Large intestine (tissue), 3 donors: Measurements from ENCODE around the gene DCUN1D4. TPM values are rescaled to one million over a fixed set of nuclear protein-coding genes. Genes with fewer than 3 reads are reported as not detected.
A peak's percentile ranks its signal among the peaks of the same experiment; 100 is the strongest.

ENCODE experiments used
- DNase-seq, 2 donors: peaks; one replicate each; pipeline versions ENCODE4 v3.0.0 to v3.0.0-alpha.2; 2013
- H3K27ac ChIP-seq: one replicate; pipeline ENCODE4 v1.5.1; 2013; ENCODE audit warnings: low read length
- H3K27me3 ChIP-seq: 2 replicates; pipeline ENCODE4 v1.6.1; 2013; ENCODE audit warnings: low read length; ENCODE audit not compliant: control insufficient read depth, insufficient read depth
- H3K36me3 ChIP-seq: 2 replicates; pipeline ENCODE4 v1.6.1; 2013; ENCODE audit warnings: low read length; ENCODE audit not compliant: control insufficient read depth, insufficient read depth
- H3K4me1 ChIP-seq: one replicate; pipeline ENCODE4 v1.6.1; 2013; ENCODE audit warnings: low read length; ENCODE audit not compliant: control insufficient read depth, insufficient read depth
- H3K4me3 ChIP-seq: one replicate; pipeline ENCODE4 v1.5.1; 2013; ENCODE audit warnings: low read length
- H3K9me3 ChIP-seq: one replicate; pipeline ENCODE4 v1.6.1; 2013; ENCODE audit warnings: mild to moderate bottlenecking, low read depth, low read length, moderate library complexity; ENCODE audit not compliant: control insufficient read depth
- WGBS: methylation state at CpG from one replicate; pipeline ENCODE4 v1.1.5; 2013; ENCODE audit warnings: low lambda C conversion rate; ENCODE audit not compliant: insufficient coverage; 5-methylcytosine and 5-hydroxymethylcytosine counted together
- polyA plus RNA-seq: library from polyadenylated mRNA; unstranded; fragments of 120-200 nt; gene quantifications from one replicate; pipeline ENCODE4 v1.2.1, GENCODE V29; 2013

DCUN1D4 gene
- polyA plus RNA-seq, 1 donor: 44.1 TPM

DNA sequence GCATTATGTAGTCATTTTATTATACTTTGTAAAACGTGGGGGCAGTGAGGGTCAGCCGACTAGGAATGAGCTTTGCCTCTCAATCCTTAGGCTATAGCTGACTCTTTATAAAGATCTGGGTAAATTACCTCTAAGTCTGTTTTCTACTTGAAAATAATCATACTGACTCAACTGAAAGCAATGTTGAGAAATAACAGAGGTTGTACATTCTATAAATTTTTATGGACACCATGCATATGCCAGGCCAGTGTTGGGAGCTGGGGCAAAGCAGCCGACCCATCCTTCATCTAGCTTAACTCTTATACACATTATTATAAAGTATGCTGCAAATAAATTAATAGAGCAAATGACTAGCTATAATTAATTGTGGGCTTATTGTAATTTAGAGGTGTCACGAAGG, 2.2 kb upstream of the DCUN1D4 start:
- no peak overlapping the region for H3K4me3 ChIP-seq
- H3K4me1 ChIP-seq: no peaks in the 10 kb centered on the region
- WGBS: 100% methylated on average over 1 of the region's 4 CpGs
- DNase-seq: peak in 1 of 2 donors; percentile 40
- H3K9me3 ChIP-seq: no peaks in the 10 kb centered on the region
- H3K36me3 ChIP-seq: no peaks in the 10 kb centered on the region
- no peaks in the 10 kb centered on the region for H3K27me3 ChIP-seq
- H3K27ac ChIP-seq: peak overlapping the region; percentile 41

DNA sequence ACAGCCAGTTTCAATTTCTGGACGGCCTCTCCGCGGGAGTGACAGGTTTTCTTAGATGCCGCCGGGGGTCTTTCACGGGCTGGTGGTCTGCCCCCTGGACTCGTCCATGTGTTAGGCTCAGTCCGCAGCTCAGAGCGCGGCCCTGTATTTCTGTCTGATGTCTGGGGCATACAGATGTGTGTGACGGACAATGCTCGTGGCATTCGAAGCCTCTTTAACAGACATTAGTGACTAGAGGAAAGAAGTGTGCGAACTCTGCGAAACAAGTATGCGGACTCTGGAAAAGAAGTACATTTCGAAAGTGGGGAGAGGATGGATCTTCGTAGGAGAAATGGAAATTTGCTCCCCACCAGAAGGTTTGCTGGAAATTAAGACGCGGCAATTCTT, 793 bp upstream of the DCUN1D4 start:
- DNase-seq: no peak
- no peaks in the 10 kb centered on the region for H3K36me3 ChIP-seq
- H3K9me3 ChIP-seq: no peaks in the 10 kb centered on the region
- peak overlapping the region; percentile 85 for H3K27ac ChIP-seq
- peak overlapping the region; percentile 78 for H3K4me3 ChIP-seq
- H3K27me3 ChIP-seq: no peaks in the 10 kb centered on the region
- no peaks in the 10 kb centered on the region for H3K4me1 ChIP-seq
- 0% methylated on average over 1 of the region's 20 CpGs for WGBS

DNA sequence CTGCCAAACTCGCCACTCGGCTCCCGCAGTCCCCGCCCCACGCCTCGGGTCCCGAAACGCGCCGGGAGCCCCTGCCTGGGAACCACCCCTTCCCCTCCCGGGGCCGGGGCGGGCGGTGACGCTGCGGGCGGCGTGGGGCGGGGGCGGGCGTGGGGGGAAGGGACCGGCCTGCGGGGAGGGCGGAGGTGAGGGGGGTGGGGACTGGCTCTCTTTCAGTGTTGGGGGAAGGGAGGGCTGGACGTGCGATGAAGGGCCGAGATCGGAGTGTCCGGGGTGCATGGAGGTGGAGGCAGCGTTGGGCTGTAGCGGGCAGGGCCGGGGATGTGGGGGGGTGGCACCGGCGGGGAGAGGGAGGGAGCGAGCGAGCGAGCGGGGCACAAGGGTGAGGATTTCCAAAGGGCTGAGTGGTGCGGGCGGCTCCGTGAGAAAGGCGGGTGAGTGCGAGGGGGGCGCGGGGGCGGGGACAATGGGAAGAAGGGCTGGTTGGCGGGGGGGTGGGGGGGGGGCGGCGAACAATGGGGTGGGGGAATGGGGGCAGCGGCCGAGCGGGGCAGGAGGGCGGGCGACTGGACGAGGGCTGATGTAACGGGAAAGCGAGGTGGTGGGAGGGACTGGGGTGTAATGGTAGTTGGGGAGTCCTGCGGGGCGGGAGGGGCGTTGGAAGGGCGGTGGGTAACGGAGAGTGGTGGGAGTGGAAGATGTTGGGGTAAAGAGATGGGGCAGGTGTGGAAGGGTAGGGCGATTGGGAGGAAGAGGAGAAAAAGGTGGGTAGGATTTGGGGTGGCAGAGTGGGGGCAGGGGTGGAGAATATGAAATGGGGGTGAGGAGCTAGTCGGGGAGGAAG, 578 bp downstream of the DCUN1D4 start:
- Histone ChIP-seq H3K4me3 (peak overlapping the region; percentile 78), H3K4me1 (no peaks in the 10 kb centered on the region), H3K27ac (peak overlapping the region; percentile 93), H3K9me3 (no peaks in the 10 kb centered on the region), H3K27me3 (no peaks in the 10 kb centered on the region), H3K36me3 (no peaks in the 10 kb centered on the region)
- DNase-seq: peak in 1 of 2 donors; percentile 58
- WGBS: 0% methylated on average over 6 of the region's 64 CpGs

DNA sequence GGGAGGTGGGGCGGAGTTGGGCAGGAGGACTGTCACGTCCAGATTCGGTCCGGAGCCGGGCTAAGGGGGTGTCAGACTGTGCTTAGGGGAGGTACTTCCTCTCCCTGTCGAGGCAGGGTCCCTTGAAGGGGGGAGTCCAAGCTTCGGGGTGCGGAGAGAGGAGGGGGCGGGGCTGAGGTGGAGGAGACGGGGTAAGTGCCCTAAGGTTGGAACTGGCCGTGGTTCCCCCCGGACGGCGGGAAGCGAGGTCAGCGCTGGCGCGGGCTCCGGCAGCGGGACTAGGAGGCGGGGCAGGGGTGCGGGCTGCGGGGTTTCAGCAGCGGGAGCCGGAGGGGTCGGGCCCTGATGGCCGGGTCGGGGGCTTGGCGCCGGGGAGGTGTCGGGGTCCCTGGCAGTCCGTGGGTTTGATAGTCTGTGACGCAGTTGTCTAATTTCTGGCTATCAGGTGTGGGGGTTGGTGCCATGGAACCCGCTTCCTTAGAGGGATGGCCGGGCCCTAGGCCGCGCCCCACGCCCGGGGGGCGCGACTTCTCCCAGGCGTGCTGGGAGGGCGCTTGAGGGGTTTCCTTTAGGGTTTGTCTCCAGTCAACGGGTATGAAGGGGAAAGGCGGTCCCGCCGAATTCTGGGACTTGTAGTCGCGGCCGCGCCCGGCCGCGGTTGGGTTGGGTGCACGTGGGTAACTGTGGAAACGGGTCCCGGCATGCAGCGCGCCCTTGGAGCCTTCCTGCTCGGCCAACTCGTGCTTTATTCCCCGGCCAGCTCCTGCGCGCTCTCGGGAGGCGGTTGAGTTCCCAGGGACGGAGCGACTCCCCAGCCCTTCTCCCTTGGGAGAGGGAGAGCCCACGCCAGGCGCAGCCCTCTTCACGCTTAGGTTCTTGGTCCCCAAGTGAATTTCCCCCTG, 1.5 kb downstream of the DCUN1D4 start:
- Histone ChIP-seq H3K27me3 (no peaks in the 10 kb centered on the region), H3K27ac (peak overlapping the region; percentile 81), H3K4me1 (no peaks in the 10 kb centered on the region), H3K9me3 (no peaks in the 10 kb centered on the region), H3K36me3 (no peaks in the 10 kb centered on the region), H3K4me3 (peak overlapping the region; percentile 78)
- peak; percentile 88 to 93 for DNase-seq
- no CpG with 5 or more reads among the region's 71 CpGs for WGBS

DNA sequence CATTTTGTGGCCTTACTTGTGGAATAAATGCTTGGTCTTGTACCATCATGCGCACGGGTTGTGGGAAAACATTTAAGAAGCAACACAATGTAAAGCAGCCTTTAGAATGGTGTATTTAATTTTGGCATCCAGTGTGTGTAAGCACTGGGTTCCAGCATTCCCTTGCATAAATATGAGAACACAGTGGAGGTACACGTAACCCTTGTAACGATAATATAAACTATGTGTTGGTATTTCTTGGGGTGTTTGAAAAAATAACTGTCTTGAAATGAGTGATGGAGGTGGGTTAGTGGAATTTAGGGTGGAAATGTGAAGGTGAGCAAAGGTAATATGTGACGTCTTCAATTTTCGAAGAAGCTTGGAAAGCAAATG, 2.1 kb downstream of the DCUN1D4 start:
- no peaks in the 10 kb centered on the region for H3K4me1 ChIP-seq
- peak overlapping the region; percentile 78 for H3K4me3 ChIP-seq
- no peaks in the 10 kb centered on the region for H3K9me3 ChIP-seq
- peak overlapping the region; percentile 75 for H3K27ac ChIP-seq
- 11% methylated on average over 2 of the region's 6 CpGs for WGBS
- no peak for DNase-seq
- H3K27me3 ChIP-seq: no peaks in the 10 kb centered on the region
- no peaks in the 10 kb centered on the region for H3K36me3 ChIP-seq

DNA sequence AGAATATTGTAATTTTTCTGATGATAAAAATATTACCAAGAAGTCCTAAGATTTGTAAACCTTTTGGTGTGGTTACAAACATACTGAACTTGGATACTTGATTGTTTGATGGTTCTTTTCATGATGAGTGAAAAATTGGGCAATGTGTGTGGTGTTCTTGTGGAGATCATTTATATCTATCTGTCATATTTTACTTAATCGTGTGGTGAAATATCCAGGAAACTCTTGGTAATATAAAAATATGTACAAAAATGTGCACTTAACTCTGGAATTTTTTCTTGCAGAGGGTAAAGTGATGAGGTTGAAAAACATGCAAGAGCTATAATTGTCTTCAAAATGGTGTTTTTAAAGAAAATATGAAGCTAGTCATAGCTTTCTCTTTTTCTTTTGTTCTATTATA, 2.8 kb downstream of the DCUN1D4 start:
- Histone ChIP-seq H3K4me3 (no peak overlapping the region), H3K27ac (no peak overlapping the region), H3K4me1 (no peaks in the 10 kb centered on the region), H3K27me3 (no peaks in the 10 kb centered on the region), H3K9me3 (no peaks in the 10 kb centered on the region), H3K36me3 (no peaks in the 10 kb centered on the region)
- no peak for DNase-seq
- WGBS: 80% methylated on average over 1 of the region's 1 CpG

DNA sequence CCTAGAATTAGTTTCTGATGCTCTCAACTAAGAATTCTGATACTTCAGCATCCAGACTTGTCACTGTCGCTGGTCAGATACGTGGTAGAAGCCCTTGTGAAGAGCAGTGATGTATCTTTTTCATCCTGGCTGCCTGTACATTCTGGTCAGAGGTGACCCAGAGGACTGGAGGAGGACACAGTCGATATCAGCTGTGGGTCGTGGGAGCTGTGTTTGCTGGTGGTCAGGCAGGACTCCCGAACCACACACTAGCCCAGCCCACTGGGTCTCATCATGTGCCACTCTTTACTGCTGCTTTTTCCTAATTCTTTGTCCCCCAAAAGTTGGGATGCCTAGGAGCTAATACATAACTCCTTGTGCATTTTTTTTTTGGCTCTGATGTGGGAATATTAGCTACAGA, 6.5 kb downstream of the DCUN1D4 start:
- no peak overlapping the region for H3K4me3 ChIP-seq
- no peaks in the 10 kb centered on the region for H3K36me3 ChIP-seq
- no peak for DNase-seq
- no peaks in the 10 kb centered on the region for H3K27me3 ChIP-seq
- peaks cover 23% of the 10 kb centered on the region for H3K4me1 ChIP-seq
- no peaks in the 10 kb centered on the region for H3K9me3 ChIP-seq
- no peak overlapping the region for H3K27ac ChIP-seq
- 60% methylated on average over 1 of the region's 5 CpGs for WGBS

DNA sequence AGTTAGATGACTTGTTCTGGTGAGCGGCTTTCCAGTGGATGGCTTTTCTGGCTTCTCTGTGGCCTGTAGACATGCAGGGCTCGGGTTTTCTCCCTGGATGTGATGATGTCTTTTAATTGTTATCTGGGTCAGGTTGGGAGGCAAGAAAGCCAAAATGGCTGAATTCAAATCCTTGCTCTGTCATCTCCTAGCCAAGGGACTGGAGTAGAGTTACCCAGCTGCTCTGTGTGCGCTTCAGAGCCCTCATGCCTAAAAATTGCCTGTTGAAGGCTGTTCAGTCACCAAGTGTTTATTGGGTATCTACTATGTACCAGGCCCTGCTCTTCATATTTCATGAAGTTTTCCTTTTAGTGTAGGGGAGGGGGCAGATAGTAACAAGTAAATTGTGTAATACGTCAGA, 7.3 kb downstream of the DCUN1D4 start:
- Histone ChIP-seq H3K4me1 (peaks cover 25% of the 10 kb centered on the region), H3K9me3 (no peaks in the 10 kb centered on the region), H3K36me3 (no peaks in the 10 kb centered on the region), H3K27ac (no peak overlapping the region), H3K27me3 (no peaks in the 10 kb centered on the region), H3K4me3 (no peak overlapping the region)
- DNase-seq: no peak
- WGBS: no CpG with 5 or more reads among the region's 4 CpGs

DNA sequence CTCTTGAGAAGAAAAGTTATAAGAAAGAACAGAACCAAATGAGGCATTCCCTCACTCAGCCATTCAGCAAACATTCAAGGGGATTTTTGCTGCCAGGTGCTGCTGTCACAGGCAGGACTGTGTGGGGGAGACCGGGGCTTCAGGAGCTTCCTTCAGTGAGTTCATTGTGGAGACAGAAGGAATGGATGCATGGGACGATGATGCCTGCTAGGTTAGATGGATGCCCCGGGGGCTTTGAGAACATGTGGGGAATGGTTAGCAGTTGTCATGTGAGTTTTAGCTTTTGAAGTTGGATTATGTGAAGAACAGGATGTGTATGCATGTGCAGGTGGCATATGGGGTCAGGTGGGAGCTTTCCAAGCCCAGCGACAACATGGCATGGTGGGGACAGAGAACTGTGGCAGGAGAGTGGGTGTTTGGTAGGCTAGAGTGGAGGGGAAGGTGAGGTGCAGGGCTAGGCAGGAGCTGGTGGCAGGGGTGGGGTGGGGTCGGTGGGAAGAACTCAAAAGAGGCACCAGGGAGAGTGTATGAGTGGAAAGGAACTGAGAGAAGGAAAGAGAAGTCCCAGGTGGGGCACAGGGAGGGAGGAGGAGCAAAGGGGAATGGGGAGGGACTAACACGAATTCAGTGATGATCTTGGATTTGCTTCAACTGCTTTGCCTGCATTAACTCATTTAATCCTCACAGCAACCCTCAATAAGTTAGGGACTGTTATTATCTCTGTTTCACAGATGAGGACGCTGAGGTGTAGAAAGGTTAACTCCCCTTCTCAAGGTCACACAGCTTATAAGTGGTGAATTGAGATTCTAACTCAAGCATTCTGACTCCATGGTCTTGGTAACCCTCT, 8.4 kb downstream of the DCUN1D4 start:
- DNase-seq: no peak
- Histone ChIP-seq H3K27ac (no peak overlapping the region), H3K9me3 (no peaks in the 10 kb centered on the region), H3K4me1 (peaks cover 25% of the 10 kb centered on the region), H3K27me3 (no peaks in the 10 kb centered on the region), H3K4me3 (no peak overlapping the region), H3K36me3 (no peaks in the 10 kb centered on the region)
- 60% methylated on average over 2 of the region's 7 CpGs for WGBS

DNA sequence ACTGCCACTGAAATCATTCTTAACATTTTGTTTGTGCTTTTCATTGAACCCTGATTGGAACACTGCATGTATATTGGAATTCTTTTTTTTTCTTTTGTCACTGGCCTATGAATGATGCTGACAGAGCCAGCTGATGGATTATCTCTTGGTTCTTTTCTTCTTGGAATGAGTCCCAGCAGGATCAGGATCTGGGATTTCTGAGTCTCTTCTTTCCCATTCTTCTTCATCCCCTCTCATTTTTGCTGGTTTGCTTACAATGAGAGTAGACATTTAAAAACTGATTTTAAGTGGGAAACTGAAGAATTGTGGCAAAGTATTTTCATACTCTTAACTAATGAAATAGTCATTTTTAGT, 9.0 kb downstream of the DCUN1D4 start:
- Histone ChIP-seq H3K27ac (no peak overlapping the region), H3K4me1 (peaks cover 25% of the 10 kb centered on the region), H3K27me3 (no peaks in the 10 kb centered on the region), H3K4me3 (no peak overlapping the region), H3K36me3 (no peaks in the 10 kb centered on the region), H3K9me3 (no peaks in the 10 kb centered on the region)
- no peak for DNase-seq
